ENCODE data around the gene EDNRA. TPM values are rescaled to one million over a fixed set of nuclear protein-coding genes. Genes with fewer than 3 reads are reported as not detected.

Gene EDNRA
- total and polyA plus RNA-seq, 2 donors (not counting 3 experiments of a cell fraction or from before 2014, with no cell fraction given), result 0.01 TPM; not detected in 1

- intact Hi-C loops (cut with micrococcal nuclease) (no loop called here), dilution Hi-C loops (cut with MboI; ENCODE audit: extremely low pct_ligation_motif_present, low sequenced_read_pairs) (no loop called here)
- Histone ChIP-seq H3K4me3 (replicated peaks in 1 of 3; ENCODE audit: insufficient read depth in 1 of 3, low read depth in 1 of 3, low read length in 3 of 3) (no peak overlapping the region), H3K4me1 (ENCODE audit: control insufficient read depth, extremely low read depth, insufficient read depth, low read length) (no peaks in the 10 kb centered on the region), H3K4me2 (ENCODE audit: insufficient read depth, low read length) (no peak overlapping the region), H3K9me3 (replicated peaks; ENCODE audit: control insufficient read depth, insufficient read depth, low read length) (no peaks in the 10 kb centered on the region), H3K9me1 (replicated peaks; ENCODE audit: control insufficient read depth, extremely low read depth, insufficient read depth, low read length) (no peaks in the 10 kb centered on the region), H2AFZ (ENCODE audit: low read depth, low read length) (no peak overlapping the region), H3K27me3 (ENCODE audit: control insufficient read depth in 2 of 2, insufficient read depth in 2 of 2, low read length in 2 of 2) (peaks cover 4 to 10% of the 10 kb centered on the region in 2 experiments), H4K20me1 (replicated peaks; ENCODE audit: control insufficient read depth, extremely low read depth, insufficient read depth, low read length) (no peaks in the 10 kb centered on the region), H3K36me3 (ENCODE audit: control insufficient read depth in 2 of 2, extremely low read depth in 1 of 2, insufficient read depth in 2 of 2, low read length in 2 of 2) (no peaks in the 10 kb centered on the region), H3K79me2 (ENCODE audit: control insufficient read depth, insufficient read depth, low read length) (no peaks in the 10 kb centered on the region), H3K9ac (replicated peaks; ENCODE audit: extremely low read depth, insufficient read depth, low read length) (no peak overlapping the region), H3K27ac (ENCODE audit: insufficient read depth, low read depth, low read length) (no peak overlapping the region)
- TF ChIP-seq POLR2A (IDR thresholded peaks at IDR 0.05; ENCODE audit: low read depth, low read length), result no peak
- TF ChIP-seq, protein P1, sequence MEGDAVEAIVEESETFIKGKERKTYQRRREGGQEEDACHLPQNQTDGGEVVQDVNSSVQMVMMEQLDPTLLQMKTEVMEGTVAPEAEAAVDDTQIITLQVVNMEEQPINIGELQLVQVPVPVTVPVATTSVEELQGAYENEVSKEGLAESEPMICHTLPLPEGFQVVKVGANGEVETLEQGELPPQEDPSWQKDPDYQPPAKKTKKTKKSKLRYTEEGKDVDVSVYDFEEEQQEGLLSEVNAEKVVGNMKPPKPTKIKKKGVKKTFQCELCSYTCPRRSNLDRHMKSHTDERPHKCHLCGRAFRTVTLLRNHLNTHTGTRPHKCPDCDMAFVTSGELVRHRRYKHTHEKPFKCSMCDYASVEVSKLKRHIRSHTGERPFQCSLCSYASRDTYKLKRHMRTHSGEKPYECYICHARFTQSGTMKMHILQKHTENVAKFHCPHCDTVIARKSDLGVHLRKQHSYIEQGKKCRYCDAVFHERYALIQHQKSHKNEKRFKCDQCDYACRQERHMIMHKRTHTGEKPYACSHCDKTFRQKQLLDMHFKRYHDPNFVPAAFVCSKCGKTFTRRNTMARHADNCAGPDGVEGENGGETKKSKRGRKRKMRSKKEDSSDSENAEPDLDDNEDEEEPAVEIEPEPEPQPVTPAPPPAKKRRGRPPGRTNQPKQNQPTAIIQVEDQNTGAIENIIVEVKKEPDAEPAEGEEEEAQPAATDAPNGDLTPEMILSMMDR (IDR thresholded peaks at IDR 0.05; ENCODE audit: extremely low read depth in 1 of 2, insufficient read depth in 1 of 2, low read depth in 1 of 2, low read length in 2 of 2), result no peak
- TF ChIP-seq JUN (IDR thresholded peaks at IDR 0.05; ENCODE audit: borderline replicate concordance, insufficient read depth, insufficient read length, low read depth), result no peak
- TF ChIP-seq GATA2 (IDR thresholded peaks at IDR 0.05; ENCODE audit: insufficient read depth, insufficient read length, low read depth, low read length), result no peak
- TF ChIP-seq POLR2AphosphoS5 (IDR thresholded peaks at IDR 0.05; ENCODE audit: insufficient read depth, low read depth, low read length), result no peak
- no peak for TF ChIP-seq EZH2 (IDR thresholded peaks at IDR 0.05; ENCODE audit: borderline replicate concordance, low read depth, low read length, severe bottlenecking)
- ChIA-PET POLR2A (no interaction called here), CTCF (interaction anchor here (0.6 to 2.9 kb wide), 5 partner anchors 77 to 494 kb away, joined by 3 to 8 read pairs (median 3); no protein-coding TSS in a partner anchor)
- DNase-seq (ENCODE audit: low read depth, low spot score) (no peak), FAIRE-seq (no peak)
- BruUV-seq (replicated peaks), result no TSS peak
These were observed 32.2 kb downstream of the EDNRA start for GRCh38 chr4:147513091-147513490.

DNA sequence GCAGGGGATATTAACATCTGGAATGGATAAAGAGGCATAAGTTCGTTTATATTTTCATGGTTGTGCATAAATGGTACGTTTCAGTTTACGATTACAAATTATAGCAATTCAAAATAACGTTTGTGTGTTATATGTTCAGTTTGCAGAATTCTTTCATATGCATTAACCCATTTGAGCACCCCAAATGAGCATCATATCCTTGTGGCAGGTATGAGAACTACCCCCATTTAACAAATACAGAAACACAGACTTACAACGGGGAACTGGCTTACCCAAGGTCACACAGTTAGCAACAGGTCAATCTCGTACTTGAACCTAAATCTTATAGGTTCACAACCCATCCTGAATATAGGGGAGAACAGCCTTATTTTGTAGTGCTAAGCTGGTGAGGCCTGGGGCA is 33.1 kb downstream of the EDNRA start:
- H3K9me3 ChIP-seq (replicated peaks; ENCODE audit: control insufficient read depth, insufficient read depth, low read length), result no peaks in the 10 kb centered on the region
- H3K4me3 ChIP-seq (replicated peaks in 1 of 3; ENCODE audit: insufficient read depth in 1 of 3, low read depth in 1 of 3, low read length in 3 of 3), result no peak overlapping the region
- no peak for DNase-seq (ENCODE audit: low read depth, low spot score)
- H3K9me1 ChIP-seq (replicated peaks; ENCODE audit: control insufficient read depth, extremely low read depth, insufficient read depth, low read length), result no peaks in the 10 kb centered on the region
- POLR2A ChIA-PET, result no interaction called here
- intact Hi-C loops (cut with micrococcal nuclease), result no loop called here
- H3K4me1 ChIP-seq (ENCODE audit: control insufficient read depth, extremely low read depth, insufficient read depth, low read length), result no peaks in the 10 kb centered on the region
- peaks cover 2% of the 10 kb centered on the region for H4K20me1 ChIP-seq (replicated peaks; ENCODE audit: control insufficient read depth, extremely low read depth, insufficient read depth, low read length)
- no peak overlapping the region for H3K9ac ChIP-seq (replicated peaks; ENCODE audit: extremely low read depth, insufficient read depth, low read length)
- dilution Hi-C loops (cut with MboI; ENCODE audit: extremely low pct_ligation_motif_present, low sequenced_read_pairs), result no loop called here
- H3K79me2 ChIP-seq (ENCODE audit: control insufficient read depth, insufficient read depth, low read length), result no peaks in the 10 kb centered on the region
- CTCF ChIA-PET, result interaction anchor here (3.5 kb wide), 1 partner anchor 76 kb away, joined by 27 read pairs; no protein-coding TSS in a partner anchor
- peaks cover 4 to 10% of the 10 kb centered on the region in 2 experiments for H3K27me3 ChIP-seq (ENCODE audit: control insufficient read depth in 2 of 2, insufficient read depth in 2 of 2, low read length in 2 of 2)
- FAIRE-seq, result no peak
- H3K27ac ChIP-seq (ENCODE audit: insufficient read depth, low read depth, low read length), result no peak overlapping the region
- H2AFZ ChIP-seq (ENCODE audit: low read depth, low read length), result no peak overlapping the region
- no peak overlapping the region for H3K4me2 ChIP-seq (ENCODE audit: insufficient read depth, low read length)
- BruUV-seq (replicated peaks), result no TSS peak
- H3K36me3 ChIP-seq (ENCODE audit: control insufficient read depth in 2 of 2, extremely low read depth in 1 of 2, insufficient read depth in 2 of 2, low read length in 2 of 2), result no peaks in the 10 kb centered on the region
- TF ChIP-seq MYC (IDR thresholded peaks at IDR 0.05; ENCODE audit: low read depth, low read length), result no peak
- TF ChIP-seq POLR2A (IDR thresholded peaks at IDR 0.05; ENCODE audit: low read depth, low read length), result no peak
- no peak for TF ChIP-seq POLR2AphosphoS5 (IDR thresholded peaks at IDR 0.05; ENCODE audit: insufficient read depth, low read depth, low read length)
- TF ChIP-seq, protein P1 (IDR thresholded peaks at IDR 0.05; ENCODE audit: extremely low read depth in 1 of 2, insufficient read depth in 1 of 2, low read depth in 1 of 2, low read length in 2 of 2), result no peak
- no peak for TF ChIP-seq JUN (IDR thresholded peaks at IDR 0.05; ENCODE audit: borderline replicate concordance, insufficient read depth, insufficient read length, low read depth)
- TF ChIP-seq GATA2 (IDR thresholded peaks at IDR 0.05; ENCODE audit: insufficient read depth, insufficient read length, low read depth, low read length), result no peak
- TF ChIP-seq, protein P2, sequence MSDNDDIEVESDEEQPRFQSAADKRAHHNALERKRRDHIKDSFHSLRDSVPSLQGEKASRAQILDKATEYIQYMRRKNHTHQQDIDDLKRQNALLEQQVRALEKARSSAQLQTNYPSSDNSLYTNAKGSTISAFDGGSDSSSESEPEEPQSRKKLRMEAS (IDR thresholded peaks at IDR 0.05; ENCODE audit: insufficient read depth, insufficient read length), result no peak
- no peak for TF ChIP-seq FOS (IDR thresholded peaks at IDR 0.05; ENCODE audit: borderline replicate concordance, insufficient read depth, low read length)
- no peak for TF ChIP-seq EZH2 (IDR thresholded peaks at IDR 0.05; ENCODE audit: borderline replicate concordance, low read depth, low read length, severe bottlenecking)
